Measurements from ENCODE around the gene KCNAB2. TPM values are rescaled to one million over a fixed set of nuclear protein-coding genes. Genes with fewer than 3 reads are reported as not detected.

Gene KCNAB2
- total RNA-seq, 1 donor from 2014 or later, result 3.6 TPM

- ATAC-seq, result no peak
These were observed 87.6 kb downstream of the KCNAB2 start for GRCh38 chr1:6133146-6133895.

GRCh38 chr1:6134206-6134605 is 88.5 kb downstream of the KCNAB2 start:
- ATAC-seq, result no peak

DNA sequence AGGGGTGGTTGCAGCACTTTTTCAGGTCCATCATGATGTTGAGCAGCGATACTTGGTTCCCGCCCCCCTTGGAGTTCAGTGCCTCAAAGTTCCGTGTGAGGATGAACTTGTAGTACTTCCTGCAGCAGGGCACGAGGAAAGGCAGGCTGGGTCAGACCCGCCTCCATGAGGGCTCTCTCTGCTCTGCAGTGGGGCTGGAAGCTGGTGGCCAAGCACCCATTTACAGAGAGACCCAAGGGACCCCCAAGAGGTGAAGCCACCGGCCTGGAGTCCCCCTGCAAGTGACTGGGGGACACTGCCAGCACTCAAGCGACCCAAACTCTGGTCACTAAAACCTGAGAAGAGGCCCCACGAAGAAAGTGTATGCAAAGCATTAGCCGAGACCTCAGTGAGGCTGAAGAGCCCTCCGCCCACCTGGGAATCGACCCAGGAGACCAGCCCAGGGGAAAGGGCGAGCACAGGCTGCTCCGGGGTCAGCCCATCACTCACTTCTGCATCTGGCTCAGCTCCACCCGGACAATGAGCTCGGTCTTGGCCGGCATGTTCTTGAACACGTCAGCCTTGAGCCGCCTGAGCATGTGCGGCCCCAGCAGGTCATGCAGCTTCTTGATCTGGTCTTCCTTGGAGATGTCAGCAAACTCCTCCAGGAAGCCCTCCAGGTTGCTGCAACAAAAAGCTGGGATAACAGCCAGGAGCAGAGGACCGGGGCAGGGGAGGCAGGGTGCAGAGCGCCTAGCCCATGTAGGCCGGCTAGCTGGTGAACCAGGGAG is 89.2 kb downstream of the KCNAB2 start:
- ATAC-seq, result peak; percentile 14

GRCh38 chr1:6136516-6137220 is 91.0 kb downstream of the KCNAB2 start:
- ATAC-seq, result no peak

- ATAC-seq, result no peak
These were observed 92.1 kb downstream of the KCNAB2 start for GRCh38 chr1:6137758-6138157.

DNA sequence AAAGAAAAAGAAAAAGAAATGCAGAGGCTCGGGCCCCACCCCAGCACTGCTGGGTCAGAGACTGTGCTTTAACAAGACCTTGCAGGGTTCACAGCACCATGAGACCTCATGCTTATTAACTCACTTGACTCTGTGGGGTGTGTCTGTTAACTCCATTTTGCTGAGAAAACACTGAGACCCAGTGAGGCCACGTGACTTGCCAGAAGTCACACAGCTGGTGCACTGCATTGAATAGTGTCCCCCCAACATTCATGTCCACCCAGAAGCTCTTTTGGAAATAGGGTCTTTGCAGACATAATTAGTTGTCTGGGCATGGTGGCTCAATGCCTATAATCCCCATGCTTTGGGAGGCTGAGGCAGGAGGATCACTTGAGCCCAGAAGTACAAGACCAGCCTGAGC is 94.7 kb downstream of the KCNAB2 start:
- ATAC-seq, result no peak

DNA sequence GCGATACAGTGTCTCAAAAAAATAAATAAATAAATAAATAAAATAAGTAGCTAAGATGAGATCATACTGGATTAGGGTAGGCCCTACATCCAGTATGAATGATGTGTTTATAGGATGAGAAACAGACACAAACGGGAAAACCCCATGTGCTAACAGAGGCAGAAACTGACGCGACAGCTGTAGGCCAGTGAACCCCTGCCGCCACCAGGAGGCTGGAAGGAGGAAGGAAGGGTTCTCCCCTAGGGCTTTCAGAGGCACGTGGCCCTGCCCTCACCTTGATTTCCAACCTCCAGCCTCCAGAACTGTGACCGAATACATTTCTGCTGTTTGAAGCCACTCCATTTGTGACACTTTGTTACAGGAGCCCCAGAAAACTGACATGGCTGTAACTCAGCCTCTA is 95.9 kb downstream of the KCNAB2 start:
- ATAC-seq, result no peak

DNA sequence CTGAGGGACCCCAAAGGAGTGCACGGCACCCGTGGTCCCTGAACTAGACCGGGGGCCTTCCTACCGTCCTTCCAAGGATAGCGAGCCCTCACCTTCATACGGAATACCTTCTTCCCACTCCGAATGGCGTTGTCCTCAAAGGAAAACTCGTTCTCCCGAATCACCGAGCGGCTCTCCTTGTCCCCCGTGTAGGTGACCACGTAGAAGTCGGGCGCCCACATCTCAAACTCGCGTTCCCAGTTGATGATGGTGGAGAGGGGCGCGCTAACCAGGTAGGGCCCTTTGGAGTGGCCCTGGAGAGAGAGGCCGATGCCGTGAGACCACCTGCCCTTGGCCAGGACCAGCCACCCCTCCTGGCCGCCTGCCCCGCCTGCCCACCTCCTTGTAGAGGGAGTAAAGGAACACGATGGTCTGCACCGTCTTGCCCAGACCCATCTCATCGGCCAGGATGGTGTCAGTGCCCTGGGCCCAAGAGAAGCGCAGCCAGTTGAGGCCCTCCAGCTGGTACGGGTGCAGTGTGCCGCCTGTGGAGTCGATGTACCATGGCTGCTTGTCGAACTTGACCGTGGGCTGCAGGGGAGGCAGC is 96.4 kb downstream of the KCNAB2 start:
- ATAC-seq, result no peak

- ATAC-seq, result no peak
These were observed 97.0 kb downstream of the KCNAB2 start for GRCh38 chr1:6142734-6143133.

DNA sequence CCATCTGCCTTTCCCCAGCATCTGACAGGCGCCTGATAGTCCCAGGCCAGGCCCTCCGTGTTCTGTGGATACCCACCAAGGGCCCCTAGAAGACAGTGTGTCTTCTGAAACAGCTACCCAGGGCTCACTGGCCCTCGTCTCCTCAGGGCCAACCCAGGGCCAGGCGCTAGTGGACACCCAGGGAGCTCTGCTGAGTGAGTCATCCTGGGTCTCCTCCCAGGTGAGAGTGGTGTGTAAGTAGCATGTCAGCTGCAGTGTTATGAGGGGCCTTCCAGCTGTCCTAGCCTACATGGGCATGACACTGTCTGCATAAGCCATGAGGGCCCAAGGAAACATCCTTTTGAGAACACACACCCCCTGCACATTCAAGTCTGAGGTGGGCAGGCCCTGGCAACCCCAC is 97.7 kb downstream of the KCNAB2 start:
- ATAC-seq, result peak; percentile 8

DNA sequence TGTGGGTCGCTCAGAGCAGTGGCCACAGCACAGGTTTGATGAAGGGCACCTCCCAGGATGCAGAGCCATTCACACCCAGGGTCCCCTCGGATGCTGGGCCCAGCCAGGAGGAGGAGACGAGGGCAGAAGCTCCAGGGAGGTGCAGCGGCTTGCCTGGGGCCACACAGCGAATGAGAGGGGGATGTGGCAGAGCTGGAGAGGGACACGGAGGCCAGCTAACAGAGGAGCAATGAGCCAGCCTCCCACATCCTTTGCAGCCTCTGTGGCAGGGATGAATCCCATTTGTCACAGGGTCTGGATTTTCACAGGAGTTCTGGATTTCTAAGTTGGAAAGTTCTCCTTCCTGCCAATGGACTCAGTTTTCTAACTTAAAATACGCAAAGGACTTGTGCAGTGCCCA is 98.5 kb downstream of the KCNAB2 start:
- no peak for ATAC-seq

GRCh38 chr1:6144647-6145395 is 99.1 kb downstream of the KCNAB2 start:
- ATAC-seq, result no peak

GRCh38 chr1:6145396-6145750 is 99.7 kb downstream of the KCNAB2 start:
- no peak for ATAC-seq

DNA sequence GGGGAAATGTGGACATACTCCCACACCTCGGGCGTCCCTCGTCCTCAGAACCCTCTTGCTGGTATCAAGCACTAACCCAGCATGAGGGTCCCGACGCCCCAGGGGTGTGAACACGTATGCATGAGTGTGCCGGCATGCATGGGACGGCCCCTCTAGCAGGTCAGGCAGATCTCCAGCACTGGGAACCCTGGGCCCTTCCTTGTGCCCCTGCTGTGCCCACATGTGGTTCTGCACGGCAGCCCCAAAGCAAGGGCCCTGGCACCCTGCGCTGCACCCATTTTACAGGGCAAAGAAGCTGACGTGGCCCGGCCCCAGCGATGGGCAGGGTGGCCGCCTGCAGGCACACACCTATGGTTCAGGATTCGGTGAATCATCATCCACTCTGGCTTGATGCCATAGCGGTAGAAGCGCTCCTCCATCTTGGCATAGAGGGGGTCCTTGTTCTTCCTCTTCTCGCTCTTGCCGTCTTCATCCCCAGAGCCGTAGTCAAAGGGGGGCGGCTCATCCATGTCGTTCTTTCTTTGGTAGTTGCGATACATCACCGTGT is 100.2 kb downstream of the KCNAB2 start:
- ATAC-seq, result no peak

DNA sequence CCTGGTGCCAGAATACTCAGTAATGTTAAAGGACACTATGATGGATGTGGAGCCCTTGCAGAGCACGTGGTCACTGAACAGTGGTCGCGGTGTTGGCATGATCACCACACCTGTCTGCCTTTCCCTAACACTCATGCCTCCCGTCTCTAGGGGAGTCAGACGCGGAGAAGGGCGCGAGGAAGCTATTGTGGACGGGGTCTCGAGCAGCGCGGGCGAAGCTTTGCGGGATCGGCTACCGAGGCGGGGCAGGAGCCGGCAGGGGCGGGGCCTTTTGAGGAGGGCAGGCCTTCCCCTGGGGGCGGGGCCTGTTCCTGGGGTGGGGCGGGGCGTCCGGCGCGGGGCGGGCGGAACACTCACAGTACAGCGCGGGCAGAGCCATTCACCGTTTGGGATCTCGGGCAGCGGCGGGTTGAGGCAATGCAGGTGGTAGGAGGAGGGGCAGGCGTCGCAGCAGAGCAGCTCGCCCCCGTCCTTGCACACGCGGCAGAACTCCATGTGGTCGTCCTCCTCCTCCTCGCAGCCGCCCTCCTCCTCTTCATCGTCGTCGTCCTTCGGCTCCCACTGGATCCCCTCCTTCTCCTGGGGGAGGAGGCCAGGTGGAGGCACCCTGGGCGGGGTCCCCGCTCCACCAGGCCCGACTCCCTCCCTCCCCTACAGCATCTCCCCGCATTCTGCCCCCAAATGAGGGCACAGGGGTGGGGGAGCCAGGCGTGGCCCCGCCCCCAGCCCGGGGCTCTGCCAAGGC is 103.0 kb downstream of the KCNAB2 start:
- ATAC-seq, result peak; percentile 80

DNA sequence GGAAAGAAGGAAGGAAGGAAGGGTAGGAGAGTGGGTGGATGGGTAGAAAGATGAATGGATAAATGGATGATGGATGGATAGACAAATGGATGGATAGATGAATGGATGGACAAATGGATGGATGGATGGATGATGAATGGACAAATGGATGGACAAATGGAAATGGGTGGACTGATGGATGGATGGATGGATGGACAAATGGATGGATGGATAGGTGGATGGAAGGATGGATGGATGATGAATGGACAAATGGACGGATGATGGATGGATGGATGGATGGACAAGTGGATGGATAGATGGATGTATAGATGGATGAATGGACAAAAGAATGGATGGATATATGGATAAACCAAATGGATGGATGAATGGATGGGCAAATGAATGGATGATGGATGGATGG is 103.9 kb downstream of the KCNAB2 start:
- ATAC-seq, result no peak

DNA sequence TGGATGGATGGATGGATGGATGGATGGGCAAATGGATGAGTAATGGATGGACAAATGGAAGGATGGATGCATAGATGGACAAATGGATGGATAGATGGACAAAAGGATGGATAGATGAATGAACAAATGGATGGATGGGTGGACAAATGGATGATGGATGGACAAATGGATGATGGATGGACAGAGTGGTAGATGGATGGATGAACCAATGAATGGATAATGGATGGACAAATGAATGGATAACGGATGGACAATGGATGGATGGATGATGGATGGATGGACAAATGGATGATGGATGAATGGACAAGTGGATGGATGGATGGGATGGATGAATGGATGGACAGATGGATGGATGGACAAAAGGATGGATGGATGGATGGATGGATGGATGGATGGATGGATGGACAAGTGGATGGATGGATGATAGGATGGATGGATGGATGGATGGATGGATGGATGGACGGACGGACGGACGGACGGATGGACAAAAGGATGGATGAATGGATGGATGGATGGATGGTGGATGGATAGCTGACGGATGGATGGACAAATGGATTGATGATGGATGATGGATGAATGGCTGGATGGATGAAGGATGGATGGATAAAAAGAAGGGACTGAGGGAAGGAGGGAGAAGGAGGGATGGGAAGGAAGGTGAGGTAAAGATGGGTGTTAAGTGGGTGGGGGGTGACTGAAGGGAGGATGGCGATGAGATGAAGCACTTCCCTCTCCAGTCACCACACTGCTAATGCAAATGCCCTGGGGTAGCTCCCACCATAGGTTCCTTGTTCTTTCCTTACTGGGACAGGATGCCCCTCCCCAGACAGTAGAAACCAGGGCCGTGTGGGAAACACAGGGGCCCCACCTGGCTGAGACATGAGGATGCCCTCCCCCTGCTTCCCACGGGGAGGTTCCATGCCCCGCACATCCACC is 104.6 kb downstream of the KCNAB2 start:
- ATAC-seq, result no peak
